ENCODE measurements around the gene CA9. TPM values are rescaled to one million over a fixed set of nuclear protein-coding genes. Genes with fewer than 3 reads are reported as not detected.

The CA9 gene
- total RNA-seq, 1 donor from 2014 or later, result 3.9 TPM

GRCh38 chr9:35675204-35675603 lies 1.5 kb downstream of the CA9 start:
- H3K36me3 ChIP-seq, result no peaks in the 10 kb centered on the region
- DNase-seq (ENCODE audit: low spot score in 2 of 2), result no peak
- H3K9me3 ChIP-seq, result no peaks in the 10 kb centered on the region
- peak overlapping the region in 1 of 2 donors; percentile 7 for H3K27ac ChIP-seq
- no peak for TF ChIP-seq CTCF (IDR thresholded peaks at IDR 0.05)
- peaks cover 6 to 18% of the 10 kb centered on the region in 2 donors for H3K4me1 ChIP-seq
- intact Hi-C loops (cut with DNase I), result no loop called here
- no peaks in the 10 kb centered on the region for H3K27me3 ChIP-seq
- H3K4me3 ChIP-seq, result peak overlapping the region in 1 of 2 donors; percentile 70

GRCh38 chr9:35675732-35676392 lies 2.1 kb downstream of the CA9 start:
- DNase-seq (ENCODE audit: low spot score in 2 of 2), result no peak
- H3K27me3 ChIP-seq, result no peaks in the 10 kb centered on the region
- H3K27ac ChIP-seq, result peak overlapping the region in 1 of 2 donors; percentile 7

GRCh38 chr9:35679091-35679490 lies 5.4 kb downstream of the CA9 start:
- no peak for TF ChIP-seq CTCF (IDR thresholded peaks at IDR 0.05)
- Histone ChIP-seq H3K36me3 (peaks cover 21 to 22% of the 10 kb centered on the region in 2 donors), H3K27ac (peak overlapping the region; percentile 54 to 97), H3K4me3 (no peak overlapping the region), H3K27me3 (no peaks in the 10 kb centered on the region), H3K9me3 (no peaks in the 10 kb centered on the region), H3K4me1 (peaks cover 9 to 38% of the 10 kb centered on the region in 2 donors)
- no peak for DNase-seq (ENCODE audit: low spot score in 2 of 2)
- intact Hi-C loops (cut with DNase I), result no loop called here

More at GRCh38 chr9:35675732-35676392, 2.1 kb downstream of the CA9 start:
- peaks cover 6 to 18% of the 10 kb centered on the region in 2 donors for H3K4me1 ChIP-seq
- peak overlapping the region; percentile 51 to 70 for H3K4me3 ChIP-seq
- no peak for TF ChIP-seq CTCF (IDR thresholded peaks at IDR 0.05)
- intact Hi-C loops (cut with DNase I), result no loop called here
- H3K36me3 ChIP-seq, result no peaks in the 10 kb centered on the region
- H3K9me3 ChIP-seq, result no peaks in the 10 kb centered on the region

GRCh38 chr9:35679766-35680330 lies 6.1 kb downstream of the CA9 start:
- no peak for TF ChIP-seq CTCF (IDR thresholded peaks at IDR 0.05)
- H3K4me3 ChIP-seq, result no peak overlapping the region
- peak overlapping the region; percentile 54 to 97 for H3K27ac ChIP-seq
- no peaks in the 10 kb centered on the region for H3K9me3 ChIP-seq
- peaks cover 29 to 30% of the 10 kb centered on the region in 2 donors for H3K36me3 ChIP-seq
- intact Hi-C loops (cut with DNase I), result loop anchor here (2.0 kb wide), 1 partner anchor 15 kb away; the partner anchor contains the start of gene ARHGEF39
- H3K4me1 ChIP-seq, result peaks cover 17 to 45% of the 10 kb centered on the region in 2 donors
- DNase-seq (ENCODE audit: low spot score in 2 of 2), result no peak
- H3K27me3 ChIP-seq, result no peaks in the 10 kb centered on the region

GRCh38 chr9:35680331-35681105 lies 6.8 kb downstream of the CA9 start:
- Histone ChIP-seq H3K27me3 (no peaks in the 10 kb centered on the region), H3K4me3 (no peak overlapping the region), H3K27ac (peak overlapping the region; percentile 54 to 97), H3K4me1 (peaks cover 20 to 48% of the 10 kb centered on the region in 2 donors), H3K36me3 (peaks cover 36 to 37% of the 10 kb centered on the region in 2 donors), H3K9me3 (no peaks in the 10 kb centered on the region)
- no peak for TF ChIP-seq CTCF (IDR thresholded peaks at IDR 0.05)
- no peak for DNase-seq (ENCODE audit: low spot score in 2 of 2)
- intact Hi-C loops (cut with DNase I), result loop anchor here (2.0 kb wide), 1 partner anchor 16 kb away; the partner anchor contains the start of gene ARHGEF39
